BE2C (cell line): ENCODE measurements around the gene PRSS53. TPM values are rescaled to one million over a fixed set of nuclear protein-coding genes. Genes with fewer than 3 reads are reported as not detected.
"Not testable (repeated sequence)": the region's sequence is repeated elsewhere in the genome, so short reads cannot be mapped to it uniquely, and the experiment has no call there.

ENCODE experiments used
- DNase-seq: peaks from one replicate; pipeline ENCODE4 v3.0.0-alpha.2; 2020
- H3K27me3 ChIP-seq: fragments of 250-450 bp; sonication (Bioruptor Pico); 2 replicates; pipeline ENCODE4 v1.5.1; 2020; ENCODE audit warnings: mild to moderate bottlenecking
- H3K36me3 ChIP-seq: fragments of 250-450 bp; sonication (Bioruptor Pico); 2 replicates; pipeline ENCODE4 v1.5.1; 2020; ENCODE audit warnings: mild to moderate bottlenecking
- H3K4me1 ChIP-seq: fragments of 250-450 bp; sonication (Bioruptor Pico); 2 replicates; pipeline ENCODE4 v1.5.1; 2020
- H3K4me3 ChIP-seq: 2 replicates; pipeline ENCODE4 v1.5.1; 2011; ENCODE audit warnings: low read depth, low read length
- H3K9me3 ChIP-seq: fragments of 250-450 bp; sonication (Bioruptor Pico); 2 replicates; pipeline ENCODE4 v1.5.1; 2020
- CTCF ChIP-seq: IDR thresholded peaks from 2 replicates; pipeline ENCODE4 v1.5.1; 2012; ENCODE audit warnings: mild to moderate bottlenecking, low read depth, low read length
- polyA plus RNA-seq: library from polyadenylated mRNA; unstranded; fragments of >200 nt; gene quantifications from one replicate; pipeline ENCODE4 v1.2.1, GENCODE V29; 2012; ENCODE audit warnings: low read depth, missing spikeins; ENCODE audit not compliant: insufficient read length, insufficient read depth

The PRSS53 gene
- 5.0 TPM for polyA plus RNA-seq

GRCh38 chr16:31088459-31089183 lies at the start of gene PRSS53:
Gene PRSS53 (minus strand): TSS chr16:31088943. CDS start chr16:31088809, 134 bp downstream.
- Histone ChIP-seq H3K36me3 (peaks cover 10% of the 10 kb centered on the region), H3K4me1 (no peaks in the 10 kb centered on the region; the same call in 1 of the 2 replicates)
- DNase-seq = no peak

GRCh38 chr16:31136822-31137499 lies 48.2 kb upstream of the PRSS53 start:
- H3K36me3 ChIP-seq, H3K27me3 ChIP-seq, H3K9me3 ChIP-seq, H3K4me3 ChIP-seq, DNase-seq: not testable (repeated sequence)
- peaks cover 48% of the 10 kb centered on the region for H3K4me1 ChIP-seq

More at GRCh38 chr16:31088459-31089183, at the start of gene PRSS53:
- H3K9me3 ChIP-seq = no peaks in the 10 kb centered on the region
- no peaks in the 10 kb centered on the region for H3K27me3 ChIP-seq
- no peak within 1 kb of the TSS for H3K4me3 ChIP-seq
- no peak for TF ChIP-seq CTCF

GRCh38 chr16:31136287-31136662 lies 47.5 kb upstream of the PRSS53 start:
- TF ChIP-seq CTCF = no peak
- no peak for DNase-seq
- peaks cover 41% of the 10 kb centered on the region for H3K4me1 ChIP-seq
- H3K36me3 ChIP-seq = peaks cover 5% of the 10 kb centered on the region; the same call in 1 of the 2 replicates
- no peaks in the 10 kb centered on the region for H3K9me3 ChIP-seq
- no peaks in the 10 kb centered on the region for H3K27me3 ChIP-seq
- no peak overlapping the region for H3K4me3 ChIP-seq

GRCh38 chr16:31135535-31136286 lies 47.0 kb upstream of the PRSS53 start, which contains the start of gene PRSS8:
Gene PRSS8 (minus strand): TSS chr16:31135727. CDS start chr16:31135498, 229 bp downstream.
- Histone ChIP-seq H3K4me1 (peaks cover 41% of the 10 kb centered on the region), H3K36me3 (peaks cover 5% of the 10 kb centered on the region; the same call in 1 of the 2 replicates), H3K27me3 (no peaks in the 10 kb centered on the region), H3K4me3 (peak within 1 kb of the TSS; percentile 46), H3K9me3 (no peaks in the 10 kb centered on the region)
- no peak for TF ChIP-seq CTCF
- DNase-seq = no peak

GRCh38 chr16:31134625-31135534 lies 46.1 kb upstream of the PRSS53 start:
- H3K4me1 ChIP-seq = peaks cover 41% of the 10 kb centered on the region
- H3K36me3 ChIP-seq = peaks cover 8% of the 10 kb centered on the region; the same call in 1 of the 2 replicates
- peak overlapping the region; percentile 46 for H3K4me3 ChIP-seq
- H3K27me3 ChIP-seq = no peaks in the 10 kb centered on the region
- DNase-seq = peak; percentile 64
- no peaks in the 10 kb centered on the region for H3K9me3 ChIP-seq
- TF ChIP-seq CTCF = no peak
